Activated CD8-positive, alpha-beta memory T cell treated with anti-CD3 and anti-CD28 coated beads for 24 hours (primary cell): Measurements from ENCODE around the gene SHISA6.
"Not testable (repeated sequence)": the region's sequence is repeated elsewhere in the genome, so short reads cannot be mapped to it uniquely, and the experiment has no call there.

Experiments used
- DNase-seq: peaks from one replicate; pipeline ENCODE4 v3.0.0-alpha.2; 2020

The SHISA6 gene

DNA sequence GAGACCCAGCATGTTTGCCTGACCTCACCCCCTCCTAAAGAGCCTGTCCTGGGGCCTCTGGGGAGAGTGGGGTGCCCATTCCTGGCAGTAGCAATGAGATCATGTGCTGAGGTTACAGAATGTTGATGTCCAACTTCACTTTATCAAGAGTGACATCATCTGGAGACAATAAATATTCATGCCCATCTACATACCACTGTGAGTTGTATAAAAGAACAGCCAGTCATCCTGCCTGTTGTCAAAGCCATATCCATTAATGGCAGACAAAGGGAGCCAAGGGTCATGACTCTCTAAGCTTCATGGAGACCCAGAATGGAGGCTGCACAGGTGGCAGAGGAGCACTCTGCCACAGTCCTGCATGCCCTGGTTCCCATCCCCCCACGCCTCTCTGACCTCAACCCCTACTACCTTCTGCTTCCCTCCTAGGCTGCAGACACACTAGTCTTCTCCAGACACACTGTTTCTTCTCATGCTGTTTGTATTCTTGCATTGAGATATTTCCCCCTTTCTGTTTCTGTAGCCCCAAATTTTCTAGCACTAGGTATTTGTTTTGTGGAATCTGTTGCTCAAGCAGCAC is 27.1 kb downstream of the SHISA6 start:
- no peak for DNase-seq

DNA sequence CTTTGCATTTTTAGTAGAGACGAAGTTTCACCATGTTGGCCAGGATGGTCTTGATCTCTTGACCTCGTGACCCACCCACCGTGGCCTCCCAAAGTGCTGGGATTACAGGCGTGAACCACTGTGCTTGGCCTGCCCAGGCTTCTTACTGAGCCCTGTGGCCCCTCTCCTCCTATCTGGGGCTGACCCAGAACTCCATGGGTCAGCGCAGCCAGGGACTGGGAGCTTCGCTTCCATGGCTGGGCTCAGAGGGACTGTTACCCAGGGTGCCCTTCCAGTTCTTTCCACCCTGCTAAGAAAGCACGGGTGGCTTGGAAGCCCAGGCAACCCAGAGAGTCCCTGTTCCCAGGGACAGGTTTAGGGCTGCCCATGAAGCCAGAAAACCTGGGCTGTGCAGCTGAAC is 28.2 kb downstream of the SHISA6 start:
- no peak for DNase-seq

DNA sequence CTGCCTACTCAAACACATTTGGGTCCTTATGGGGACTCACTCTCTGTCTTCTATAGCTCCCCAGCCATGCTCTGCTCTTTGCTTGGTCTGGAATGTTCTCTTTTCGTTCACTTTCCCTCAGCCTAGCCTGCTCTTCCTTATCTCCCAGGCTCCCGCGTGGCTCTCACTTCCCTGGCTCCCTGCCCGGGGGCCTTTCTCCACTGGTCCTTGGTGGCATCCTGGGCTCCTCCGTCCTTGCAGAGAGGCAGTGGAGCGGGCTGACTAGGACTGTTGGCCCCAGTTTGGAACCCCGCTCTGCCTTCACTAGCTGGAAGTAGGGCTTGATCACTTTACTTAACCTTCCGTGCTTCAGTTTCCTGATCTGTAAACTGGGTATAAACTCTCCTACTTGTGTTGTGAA is 31.2 kb downstream of the SHISA6 start:
- no peak for DNase-seq

DNA sequence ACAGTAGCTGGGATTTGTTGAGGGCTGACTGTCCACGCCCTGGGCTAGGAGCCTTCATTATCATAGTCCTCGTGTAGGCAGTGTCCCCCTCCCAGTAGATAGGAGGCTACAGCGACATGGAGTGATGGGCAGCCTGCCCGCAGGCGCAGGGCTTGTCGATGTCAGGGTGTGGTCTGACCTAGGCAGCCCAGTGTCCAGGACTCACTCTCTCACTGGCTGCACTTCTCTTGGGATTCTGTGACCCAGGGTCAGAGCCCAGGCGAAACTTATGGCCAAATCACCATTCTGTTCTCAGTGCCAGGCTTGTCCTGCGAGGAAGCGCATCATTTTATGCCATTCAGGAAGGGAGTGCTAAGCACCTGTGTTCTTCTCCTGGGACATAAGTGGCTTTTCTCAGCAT is 32.6 kb downstream of the SHISA6 start:
- no peak for DNase-seq

DNA sequence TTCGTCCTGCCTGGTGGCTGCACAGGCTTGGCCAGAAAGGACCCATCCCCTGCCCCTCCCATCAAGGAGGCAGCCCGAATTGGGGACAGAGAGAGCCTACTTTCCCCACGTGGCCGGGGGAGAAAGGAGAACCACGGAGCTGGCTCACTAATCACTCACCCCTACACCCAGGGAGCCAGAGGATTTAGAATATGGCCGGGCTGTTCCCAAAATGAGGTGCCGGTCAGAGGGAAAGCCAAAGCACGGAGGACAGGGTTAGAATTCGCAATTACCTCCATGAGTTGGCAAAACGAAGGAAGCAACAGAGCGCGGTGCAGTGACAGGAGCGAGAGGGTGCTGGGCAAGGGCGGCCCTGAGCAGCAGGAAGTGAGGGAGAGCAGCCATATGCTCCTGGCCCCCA is 33.1 kb downstream of the SHISA6 start:
- DNase-seq, result no peak

DNA sequence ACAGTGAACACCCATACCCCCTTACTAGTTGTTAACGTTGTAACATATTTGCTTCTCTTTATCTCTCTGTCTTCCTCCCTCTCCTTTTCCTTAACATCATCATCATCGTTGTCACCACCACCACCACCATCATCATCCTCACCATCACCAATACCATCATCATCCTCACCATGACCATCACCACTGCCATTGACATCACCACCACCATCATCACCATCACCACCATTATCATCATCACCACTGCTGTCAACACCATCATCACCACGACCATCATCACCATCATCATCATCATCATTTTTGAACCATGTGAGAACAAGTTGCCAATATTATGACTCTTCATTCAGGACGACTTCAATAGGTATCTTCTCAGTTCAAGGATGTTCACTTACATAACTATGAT is 35.5 kb downstream of the SHISA6 start:
- DNase-seq, result no peak

DNA sequence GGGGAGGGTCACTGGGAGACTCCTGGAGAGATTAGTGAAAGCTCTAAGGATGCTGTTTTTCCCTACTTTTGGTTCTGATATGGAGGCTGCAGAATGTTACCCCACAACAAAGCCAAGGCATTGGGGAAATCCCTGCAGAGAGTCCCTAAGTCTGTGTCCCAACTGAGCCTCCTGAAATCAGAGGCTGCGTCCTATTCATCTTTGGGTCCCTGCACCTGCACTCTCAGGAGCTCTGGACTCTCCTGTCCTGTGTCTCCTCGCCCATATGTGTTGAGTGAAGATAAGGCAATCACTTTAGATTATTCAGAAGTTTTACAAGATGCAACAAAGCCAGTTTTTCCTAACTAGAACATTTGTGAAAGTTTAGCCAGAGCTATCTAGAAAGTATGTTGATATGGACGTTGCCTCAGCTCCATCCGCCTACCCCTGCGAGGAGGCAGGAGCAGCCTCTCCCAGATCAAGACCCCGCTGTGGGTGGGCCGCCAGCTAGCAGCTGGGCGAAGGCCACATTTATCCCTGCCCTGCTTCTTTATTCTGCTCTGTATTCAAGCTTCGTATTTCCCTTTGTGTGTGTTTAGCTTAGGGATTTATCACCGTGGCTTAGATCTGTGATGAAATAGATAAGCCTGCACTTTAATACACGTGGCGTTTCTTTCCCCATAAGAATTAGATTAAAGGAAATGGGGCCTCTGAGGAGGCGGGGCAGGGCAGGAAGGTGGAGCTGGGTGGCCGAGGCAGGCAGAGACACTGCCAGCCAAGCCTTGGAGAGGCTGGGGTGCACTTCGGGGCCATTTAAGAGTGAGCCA is 37.4 kb downstream of the SHISA6 start:
- no peak for DNase-seq

DNA sequence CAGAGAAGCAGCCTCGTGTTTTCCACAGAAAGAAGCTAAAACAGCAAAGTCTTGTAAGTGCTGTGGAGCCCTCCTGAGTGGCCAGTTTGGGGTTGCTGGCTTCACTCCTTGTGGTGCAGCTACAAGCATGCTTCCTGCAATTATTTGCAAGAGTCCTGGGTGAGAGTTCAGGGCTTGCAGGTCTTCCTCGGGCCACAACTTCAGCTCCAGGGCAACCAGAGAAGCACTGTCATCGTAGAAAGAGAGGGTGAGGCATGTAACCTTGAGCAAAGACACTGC is 37.9 kb downstream of the SHISA6 start:
- no peak for DNase-seq

DNA sequence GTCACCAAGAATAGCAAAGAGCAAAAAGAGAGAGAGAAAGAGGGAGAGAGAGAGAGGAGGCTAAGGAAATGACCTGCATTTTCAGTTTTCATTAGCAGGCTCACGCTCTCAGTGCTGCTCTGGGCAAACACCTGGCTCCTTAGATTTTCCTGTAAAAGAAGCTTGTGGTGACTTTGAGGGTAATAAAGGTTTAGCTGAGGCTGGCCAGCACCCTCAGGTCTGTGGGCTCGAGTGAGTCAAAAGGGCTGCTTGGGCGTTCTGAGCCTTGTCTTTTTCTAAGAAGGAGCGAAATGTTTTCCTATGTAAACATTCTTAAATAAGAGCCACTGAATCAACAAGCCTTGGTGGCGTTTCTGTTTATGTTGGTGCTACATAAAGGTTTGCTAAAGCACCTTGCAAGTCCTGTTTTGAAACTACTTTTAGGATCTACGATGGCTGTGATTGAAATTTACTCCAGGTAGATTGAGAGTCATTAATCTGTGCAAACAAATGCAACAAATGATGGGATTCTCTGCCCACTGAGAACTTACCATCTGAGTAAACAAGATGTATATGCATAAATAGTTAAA is 38.8 kb downstream of the SHISA6 start:
- no peak for DNase-seq

DNA sequence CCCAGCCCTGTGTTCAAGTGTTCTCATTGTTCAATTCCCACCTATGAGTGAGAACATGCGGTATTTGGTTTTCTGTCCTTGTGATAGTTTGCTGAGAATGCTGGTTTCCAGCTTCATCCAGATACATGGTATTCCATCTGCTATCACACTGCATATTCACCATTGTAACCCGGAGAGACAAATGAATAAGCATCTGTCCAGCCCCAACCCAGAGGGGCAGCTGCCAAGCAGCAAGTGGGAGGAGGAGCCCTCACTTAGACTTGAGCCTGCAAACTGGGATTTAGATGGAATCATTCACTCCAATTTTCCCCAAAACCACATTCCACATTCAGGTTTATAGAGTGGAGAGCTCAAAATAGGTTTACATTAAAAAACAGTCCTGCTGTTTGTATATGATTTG is 41.6 kb downstream of the SHISA6 start:
- no peak for DNase-seq

DNA sequence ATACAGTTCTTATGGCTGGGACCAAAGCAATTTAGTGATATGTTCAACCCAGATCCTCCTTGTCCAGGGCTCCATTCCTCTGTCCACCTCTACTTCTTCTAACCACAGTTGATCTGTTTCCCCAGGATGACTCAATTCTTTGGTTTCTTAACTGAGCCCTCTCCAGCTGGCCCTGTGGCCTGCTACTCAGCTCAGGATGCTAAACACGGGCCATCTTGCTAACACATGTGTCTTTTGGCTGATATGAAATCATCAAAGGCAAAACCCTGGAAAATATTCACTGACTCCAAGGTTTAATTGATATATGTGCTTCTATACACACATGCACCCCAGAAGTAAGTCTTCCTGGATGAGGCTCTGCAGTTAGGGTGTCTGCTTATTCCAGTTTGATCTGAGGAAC is 43.8 kb downstream of the SHISA6 start:
- DNase-seq, result no peak

DNA sequence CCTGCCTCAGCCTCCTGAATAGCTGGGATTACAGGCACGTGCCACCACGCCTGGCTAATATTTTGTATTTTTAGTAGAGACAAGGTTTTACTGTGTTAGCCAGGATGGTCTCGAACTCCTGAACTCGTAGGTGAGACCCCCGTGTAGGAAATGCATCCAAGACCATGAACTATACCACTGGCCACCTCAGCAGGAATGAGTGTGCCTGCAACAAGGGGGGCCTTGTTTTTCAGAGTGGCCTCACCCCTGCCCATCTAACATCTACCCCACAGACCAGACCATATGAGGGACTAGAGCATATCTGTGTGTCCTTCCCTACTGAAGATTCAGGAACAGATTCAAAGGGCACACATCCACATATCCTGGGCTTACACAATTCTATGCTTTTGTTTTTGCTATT is 44.9 kb downstream of the SHISA6 start:
- DNase-seq, result no peak

DNA sequence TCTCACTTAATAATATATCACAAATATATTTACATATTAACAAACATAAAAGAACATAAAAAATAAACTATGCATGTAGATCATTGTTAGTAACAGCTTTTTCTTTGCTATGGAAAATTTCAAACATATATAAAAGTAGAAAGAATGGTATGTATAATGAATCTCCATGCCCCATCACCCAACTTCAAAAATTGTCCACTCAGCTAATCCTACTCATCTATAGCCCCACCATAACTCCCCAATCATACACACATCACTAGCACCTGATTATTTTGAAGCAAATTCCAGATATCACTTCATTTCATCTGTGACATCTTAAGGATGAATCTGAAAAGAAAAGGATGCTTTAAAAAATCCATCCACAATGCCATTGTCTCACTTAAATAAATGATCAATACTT is 46.8 kb downstream of the SHISA6 start:
- DNase-seq, result no peak

DNA sequence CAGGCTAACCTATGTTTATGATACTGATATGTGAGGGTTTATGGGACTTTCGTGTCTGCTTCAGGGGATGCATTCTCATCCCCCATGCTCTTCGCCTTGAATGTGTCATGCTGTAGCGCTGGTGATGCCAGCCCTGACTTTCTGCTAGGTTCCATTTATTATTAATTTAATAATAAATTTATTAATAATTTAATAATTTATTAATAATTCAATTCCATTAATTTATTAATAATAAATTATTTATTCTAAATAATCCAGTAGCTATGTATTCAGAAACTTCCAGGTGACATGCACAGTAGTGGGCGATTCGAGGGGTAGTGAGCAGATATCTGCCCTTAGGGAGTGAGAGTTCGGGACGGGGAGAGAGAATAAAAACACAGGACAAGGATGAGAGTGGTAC is 49.8 kb downstream of the SHISA6 start:
- no peak for DNase-seq

DNA sequence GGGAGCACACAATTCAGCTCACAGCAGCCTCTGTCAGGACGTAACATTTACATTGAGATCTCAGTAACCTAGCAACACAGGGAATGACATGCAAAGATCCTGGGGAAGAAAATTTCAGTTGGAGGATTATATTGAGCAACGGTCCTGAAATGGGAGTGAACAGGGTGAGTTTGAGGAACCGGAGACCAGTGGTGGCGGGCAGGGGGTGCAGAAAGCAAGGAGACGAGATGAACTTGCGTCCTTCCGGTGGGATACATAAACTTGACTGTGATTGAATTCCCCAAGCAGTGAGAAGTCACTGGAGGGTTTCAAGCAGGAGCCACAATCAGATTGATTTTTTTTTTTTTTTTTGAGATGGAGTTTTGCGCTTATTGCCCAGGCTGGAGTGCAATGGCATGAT is 51.5 kb downstream of the SHISA6 start:
- no peak for DNase-seq

DNA sequence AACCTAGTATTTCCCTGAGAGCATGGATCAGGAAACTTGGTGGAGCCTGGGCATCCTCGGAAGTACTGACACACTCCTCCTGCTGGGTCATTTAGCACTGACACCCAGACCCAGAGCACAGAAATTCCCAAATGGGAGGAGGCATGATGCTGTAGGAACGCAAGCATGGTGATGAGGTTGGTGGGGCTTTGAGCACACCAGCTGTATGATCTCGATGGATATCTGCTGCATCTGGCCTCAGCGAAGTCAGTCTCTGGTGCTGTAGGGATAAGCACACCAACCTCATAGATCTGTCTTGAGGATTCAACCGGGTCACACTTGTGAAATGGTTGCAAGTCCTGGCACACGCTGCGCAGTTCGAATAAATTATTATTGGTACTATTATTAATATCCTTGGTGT is 52.5 kb downstream of the SHISA6 start:
- no peak for DNase-seq

DNA sequence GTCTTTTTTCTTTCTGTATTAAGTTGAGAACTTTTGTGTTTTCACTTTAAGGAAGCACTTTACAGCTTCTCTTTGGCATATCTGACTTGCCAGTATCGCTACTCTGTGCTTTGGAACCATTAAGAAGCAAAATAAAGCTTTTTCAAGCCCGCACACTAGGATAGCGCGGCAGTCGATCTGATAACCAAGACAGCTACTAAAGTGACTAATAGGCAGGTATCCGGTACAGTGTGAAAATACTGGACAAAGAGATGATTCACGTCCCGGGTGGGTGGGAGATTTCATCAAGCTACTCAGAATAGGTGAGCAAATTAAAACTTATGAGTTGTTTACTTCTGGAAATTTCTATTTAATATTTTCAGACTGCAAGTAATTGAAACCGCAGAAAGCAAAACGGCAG is 53.8 kb downstream of the SHISA6 start:
- DNase-seq, result no peak

DNA sequence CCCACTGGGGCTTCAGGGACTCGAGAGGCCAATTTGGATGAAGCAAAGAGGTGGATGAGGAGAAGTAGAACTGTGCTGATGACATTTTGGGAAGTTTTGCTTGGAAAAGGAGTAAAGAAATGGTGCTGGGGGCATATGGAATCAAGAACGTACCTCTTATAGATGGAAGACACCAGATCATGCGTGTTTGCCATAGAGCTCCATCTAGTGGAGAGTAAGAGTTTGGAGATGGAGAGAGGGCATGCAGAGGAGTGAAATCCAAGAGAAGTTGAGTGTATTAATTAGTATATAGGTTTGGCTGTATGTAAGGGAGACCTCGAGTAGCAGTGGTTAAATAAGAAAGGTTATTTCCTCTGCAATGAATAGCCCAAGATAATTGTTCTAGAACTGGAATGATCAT is 56.0 kb downstream of the SHISA6 start:
- no peak for DNase-seq

DNA sequence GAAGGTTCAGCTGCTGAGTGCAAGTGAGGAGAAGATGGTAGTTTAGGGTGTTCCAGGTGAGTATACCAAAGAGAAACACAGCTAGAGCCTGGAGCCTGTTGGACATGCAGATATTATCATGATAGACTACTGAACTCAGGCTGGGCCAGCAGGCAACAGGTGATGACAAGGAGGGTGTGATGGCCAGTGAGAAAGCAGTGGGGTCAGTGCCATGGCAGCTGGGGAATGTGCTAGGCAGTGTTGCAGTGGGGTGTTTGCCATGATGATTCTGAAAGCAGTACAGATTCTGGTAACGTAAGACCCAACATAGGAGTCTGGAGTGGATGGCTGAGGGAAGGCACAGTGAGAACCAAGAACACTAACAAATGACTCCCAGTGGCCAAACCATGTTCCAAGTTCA is 57.4 kb downstream of the SHISA6 start:
- no peak for DNase-seq

DNA sequence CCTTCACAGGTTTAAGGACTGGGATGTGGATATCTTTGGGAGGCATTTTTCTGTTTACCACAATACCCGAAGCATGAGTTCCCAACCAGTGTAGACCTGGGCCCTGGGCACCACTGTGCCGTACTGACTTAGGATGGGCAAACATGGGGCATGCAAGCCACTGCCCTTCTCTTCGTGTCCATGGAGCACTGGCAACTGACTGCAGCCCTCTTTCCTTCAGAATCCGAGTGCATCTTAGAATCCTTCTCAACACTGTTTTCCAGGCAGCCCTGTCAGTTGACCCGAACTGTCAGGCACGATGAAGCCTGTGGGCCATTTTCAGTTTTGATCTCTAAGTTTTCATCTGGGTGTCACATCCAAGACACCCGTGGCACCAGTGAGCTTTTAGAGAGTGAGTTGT is 59.2 kb downstream of the SHISA6 start:
- no peak for DNase-seq

DNA sequence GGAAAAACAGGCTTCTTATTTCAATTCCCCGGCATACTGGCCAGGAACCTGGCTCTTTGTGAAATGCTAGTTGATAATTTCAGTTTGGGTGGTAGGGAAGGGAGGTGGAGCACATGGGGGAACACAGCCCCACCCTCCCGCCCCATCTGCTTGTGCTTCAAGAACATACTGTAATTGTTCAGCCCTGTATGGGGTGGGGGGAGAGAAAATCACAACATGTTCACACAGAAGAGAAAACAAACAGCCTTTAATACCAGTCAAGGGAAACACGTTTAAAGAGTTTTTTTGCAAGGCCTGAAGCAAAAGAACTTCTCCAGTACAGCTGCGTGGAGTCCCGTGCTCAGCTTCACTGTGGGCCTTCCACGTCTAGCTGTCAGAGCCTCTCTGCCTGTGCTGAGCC is 59.7 kb downstream of the SHISA6 start:
- DNase-seq, result no peak

DNA sequence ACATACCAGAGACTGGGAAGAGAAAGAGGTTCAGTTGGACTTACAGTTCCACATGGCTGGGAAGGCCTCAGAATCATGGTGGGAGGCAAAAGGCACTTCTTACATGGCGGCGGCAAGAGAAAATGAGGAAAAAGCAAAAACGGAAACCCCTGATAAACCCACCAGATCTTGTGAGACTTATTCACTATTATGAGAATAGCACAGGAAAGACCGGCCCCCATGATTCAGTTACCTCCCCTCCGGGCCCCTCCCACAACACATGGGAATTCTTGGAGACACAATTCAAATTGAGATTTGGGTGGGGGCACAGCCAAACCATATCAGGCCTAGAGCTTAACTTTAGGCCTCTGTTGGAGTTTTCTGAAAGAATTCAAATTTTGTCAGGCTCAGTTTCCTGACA is 60.9 kb downstream of the SHISA6 start:
- DNase-seq, result not testable (repeated sequence)

DNA sequence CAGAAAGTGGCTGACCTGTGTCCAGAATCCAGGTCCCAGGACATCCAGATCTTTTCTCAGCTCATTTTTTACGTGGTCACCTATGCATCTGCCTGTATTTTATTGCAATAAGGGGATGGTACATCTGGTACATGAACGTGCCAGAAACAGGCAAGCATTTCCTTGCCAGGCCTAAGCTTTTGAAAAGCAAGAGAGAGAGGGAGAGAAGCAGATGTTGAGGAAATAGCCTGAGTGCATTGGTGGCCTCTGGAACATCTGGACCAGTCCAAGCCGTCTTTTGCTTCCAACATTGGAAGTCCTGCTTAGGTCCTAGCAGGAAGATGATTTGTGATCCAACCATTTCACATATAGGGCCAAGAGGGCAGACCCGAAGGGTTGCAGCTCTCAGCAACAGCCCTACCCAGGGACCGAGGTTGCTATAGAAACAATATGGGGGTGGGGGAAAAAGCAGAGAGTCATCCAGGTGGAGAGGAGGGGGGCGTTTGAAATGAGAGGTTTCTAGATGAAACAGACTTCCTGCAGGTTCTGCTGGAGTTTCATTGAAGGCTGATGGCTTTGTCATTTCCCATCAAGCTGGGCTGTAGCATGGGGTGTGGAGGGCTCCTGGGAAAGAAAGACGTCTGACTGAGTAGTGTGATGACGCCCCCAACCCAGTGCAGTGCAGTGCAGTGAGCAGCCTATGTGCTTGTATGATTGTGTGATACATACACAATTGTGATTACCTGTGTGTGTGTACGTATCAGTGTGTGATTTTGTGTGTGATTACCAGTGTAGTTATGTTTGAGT is 61.6 kb downstream of the SHISA6 start:
- DNase-seq, result no peak

DNA sequence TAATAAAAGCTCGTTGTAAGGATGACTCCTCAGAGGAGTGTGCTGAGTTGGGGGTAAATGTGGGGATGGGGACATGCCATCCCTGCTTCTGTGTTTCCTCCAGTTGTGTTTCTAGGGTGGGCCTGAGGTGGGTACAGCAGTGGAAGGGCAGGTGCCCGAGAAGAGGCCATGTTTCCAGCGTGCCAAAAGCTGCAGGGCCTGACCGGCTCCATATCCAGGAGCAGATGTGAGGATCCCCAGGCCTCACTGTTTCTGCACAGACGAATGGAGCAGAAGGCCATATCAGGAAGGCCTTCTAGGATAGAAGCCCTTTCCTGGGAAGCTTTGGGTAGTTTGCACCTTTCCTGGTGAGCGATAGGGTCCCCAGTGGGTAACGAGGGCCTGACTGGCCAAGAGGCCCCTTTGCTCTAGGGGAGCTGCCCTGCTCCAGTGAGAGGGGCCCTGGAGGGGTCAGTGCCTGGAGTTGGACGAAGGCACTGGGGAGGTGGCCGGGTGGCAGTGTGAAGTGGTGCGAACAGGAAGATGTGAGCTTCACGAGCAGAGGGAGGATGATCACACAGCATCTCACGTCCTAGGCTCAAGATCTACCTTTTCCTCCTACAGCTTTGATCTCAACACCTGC is 62.9 kb downstream of the SHISA6 start:
- DNase-seq, result no peak
